Measurements from ENCODE around the gene THEMIS. TPM values are rescaled to one million over a fixed set of nuclear protein-coding genes. Genes with fewer than 3 reads are reported as not detected.

Gene THEMIS
- total and polyA plus RNA-seq, 12 donors = 0.07 to 2.6 (median 0.24) TPM; not detected in 1

DNA sequence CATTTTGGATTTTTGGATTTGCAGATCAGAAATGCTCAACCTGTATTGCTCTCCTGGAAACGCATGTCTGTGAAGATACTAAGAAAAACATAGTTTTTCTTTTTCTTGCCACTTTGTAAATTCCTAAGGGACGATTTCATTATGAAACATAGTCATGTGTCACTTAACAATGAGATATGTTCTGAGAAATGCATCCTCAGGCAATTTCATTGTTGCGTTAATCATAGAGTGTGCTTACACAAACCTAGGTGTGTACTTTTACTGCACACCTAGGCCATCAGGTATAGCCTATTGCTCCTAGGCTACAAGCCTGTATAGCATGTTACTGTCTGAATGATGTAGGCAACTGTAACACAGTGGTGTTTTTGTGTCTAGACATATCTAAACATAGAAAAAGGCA is 13.4 kb upstream of the THEMIS start:
- no peaks in the 10 kb centered on the region for H3K36me3 ChIP-seq (replicated peaks in 1 of 2)
- no peak overlapping the region for H3K4me3 ChIP-seq
- no peak for DNase-seq
- no peaks in the 10 kb centered on the region for H3K9me3 ChIP-seq (replicated peaks in 1 of 3)
- no peaks in the 10 kb centered on the region for H3K27me3 ChIP-seq
- WGBS, 4 donors = 61 to 80% (median 66%) methylated on average over 3 of the region's 3 CpGs
- H3K27ac ChIP-seq = no peak overlapping the region
- intact Hi-C loops (cut with DNase I) = no loop called here
- no peak for TF ChIP-seq POLR2A (IDR thresholded peaks at IDR 0.05)
- TF ChIP-seq, protein P1, sequence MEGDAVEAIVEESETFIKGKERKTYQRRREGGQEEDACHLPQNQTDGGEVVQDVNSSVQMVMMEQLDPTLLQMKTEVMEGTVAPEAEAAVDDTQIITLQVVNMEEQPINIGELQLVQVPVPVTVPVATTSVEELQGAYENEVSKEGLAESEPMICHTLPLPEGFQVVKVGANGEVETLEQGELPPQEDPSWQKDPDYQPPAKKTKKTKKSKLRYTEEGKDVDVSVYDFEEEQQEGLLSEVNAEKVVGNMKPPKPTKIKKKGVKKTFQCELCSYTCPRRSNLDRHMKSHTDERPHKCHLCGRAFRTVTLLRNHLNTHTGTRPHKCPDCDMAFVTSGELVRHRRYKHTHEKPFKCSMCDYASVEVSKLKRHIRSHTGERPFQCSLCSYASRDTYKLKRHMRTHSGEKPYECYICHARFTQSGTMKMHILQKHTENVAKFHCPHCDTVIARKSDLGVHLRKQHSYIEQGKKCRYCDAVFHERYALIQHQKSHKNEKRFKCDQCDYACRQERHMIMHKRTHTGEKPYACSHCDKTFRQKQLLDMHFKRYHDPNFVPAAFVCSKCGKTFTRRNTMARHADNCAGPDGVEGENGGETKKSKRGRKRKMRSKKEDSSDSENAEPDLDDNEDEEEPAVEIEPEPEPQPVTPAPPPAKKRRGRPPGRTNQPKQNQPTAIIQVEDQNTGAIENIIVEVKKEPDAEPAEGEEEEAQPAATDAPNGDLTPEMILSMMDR (IDR thresholded peaks at IDR 0.05) = no peak
- no peaks in the 10 kb centered on the region for H3K4me1 ChIP-seq (replicated peaks in 1 of 2)

DNA sequence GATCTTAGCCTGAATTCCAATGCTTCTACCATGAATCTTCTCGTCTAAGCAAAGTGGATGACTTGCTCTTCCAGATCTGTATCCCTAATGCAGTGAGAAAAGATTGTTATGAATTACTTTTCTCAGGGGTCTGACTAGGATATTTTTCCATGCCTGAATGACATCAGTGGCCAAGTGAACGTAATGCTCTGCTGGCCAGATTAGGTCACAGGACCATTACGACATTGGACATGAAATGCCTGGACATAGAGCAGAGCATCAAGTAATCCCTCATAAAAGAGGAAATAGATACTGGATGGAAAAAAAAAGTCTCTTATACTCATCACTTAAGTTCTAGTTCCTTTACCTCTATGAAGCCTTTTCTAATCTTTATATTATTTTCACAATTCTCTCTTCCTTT is 12.1 kb upstream of the THEMIS start:
- 43 to 56% (median 49%) methylated on average over 3 of the region's 3 CpGs for WGBS, 4 donors
- H3K36me3 ChIP-seq (replicated peaks in 1 of 2) = no peaks in the 10 kb centered on the region
- H3K4me1 ChIP-seq (replicated peaks in 1 of 2) = no peaks in the 10 kb centered on the region
- H3K27ac ChIP-seq = no peak overlapping the region
- no peaks in the 10 kb centered on the region for H3K27me3 ChIP-seq
- no peak for TF ChIP-seq POLR2A (IDR thresholded peaks at IDR 0.05)
- TF ChIP-seq, protein P1 (IDR thresholded peaks at IDR 0.05) = no peak
- no peaks in the 10 kb centered on the region for H3K9me3 ChIP-seq (replicated peaks in 1 of 3)
- intact Hi-C loops (cut with DNase I) = no loop called here
- DNase-seq = no peak
- H3K4me3 ChIP-seq = no peak overlapping the region

- intact Hi-C loops (cut with DNase I) = no loop called here
- Histone ChIP-seq H3K4me3 (no peak overlapping the region), H3K4me1 (replicated peaks in 1 of 2) (no peaks in the 10 kb centered on the region), H3K27ac (no peak overlapping the region), H3K36me3 (replicated peaks in 1 of 2) (no peaks in the 10 kb centered on the region), H3K27me3 (no peaks in the 10 kb centered on the region), H3K9me3 (replicated peaks in 1 of 3) (no peaks in the 10 kb centered on the region)
- DNase-seq = no peak
- no peak for TF ChIP-seq POLR2A (IDR thresholded peaks at IDR 0.05)
- TF ChIP-seq, protein P1 (IDR thresholded peaks at IDR 0.05) = no peak
- WGBS, 4 donors = 88 to 93% (median 90%) methylated on average over 7 of the region's 7 CpGs
Measured at GRCh38 chr6:127907960-127908640, 7.2 kb upstream of the THEMIS start.

GRCh38 chr6:127904160-127904559 is 3.3 kb upstream of the THEMIS start:
- Histone ChIP-seq H3K36me3 (replicated peaks in 1 of 2) (no peaks in the 10 kb centered on the region), H3K27ac (no peak overlapping the region), H3K9me3 (replicated peaks in 1 of 3) (no peaks in the 10 kb centered on the region), H3K4me1 (replicated peaks in 1 of 2) (no peaks in the 10 kb centered on the region), H3K4me3 (no peak overlapping the region), H3K27me3 (no peaks in the 10 kb centered on the region)
- DNase-seq = no peak
- no peak for TF ChIP-seq POLR2A (IDR thresholded peaks at IDR 0.05)
- TF ChIP-seq, protein P1 (IDR thresholded peaks at IDR 0.05) = no peak
- intact Hi-C loops (cut with DNase I) = no loop called here
